ENCODE data around the gene SPATS1.

DNA sequence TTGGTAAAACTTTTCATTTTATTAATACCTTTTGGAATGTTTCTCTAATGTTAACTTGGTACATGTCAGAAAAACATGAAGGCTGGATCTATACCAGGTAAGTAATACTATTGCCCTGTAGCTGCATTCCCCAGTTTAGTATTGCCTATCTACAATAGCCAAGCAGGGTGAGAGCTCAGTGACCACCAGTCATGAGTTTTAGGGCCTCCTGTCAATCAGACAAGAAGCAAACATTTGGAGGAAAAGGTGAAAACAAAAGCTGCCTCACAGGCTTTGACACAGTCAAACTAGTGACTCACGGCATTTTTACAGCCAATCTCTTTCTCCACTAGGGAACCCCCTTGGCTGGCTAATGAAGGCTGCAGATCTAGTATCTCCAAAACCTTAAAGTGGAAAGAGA lies 35.5 kb downstream of the SPATS1 start:
- no peak for TF ChIP-seq EZH2 (IDR thresholded peaks at IDR 0.05; ENCODE audit: borderline replicate concordance, low read length)
- TF ChIP-seq, protein P1, sequence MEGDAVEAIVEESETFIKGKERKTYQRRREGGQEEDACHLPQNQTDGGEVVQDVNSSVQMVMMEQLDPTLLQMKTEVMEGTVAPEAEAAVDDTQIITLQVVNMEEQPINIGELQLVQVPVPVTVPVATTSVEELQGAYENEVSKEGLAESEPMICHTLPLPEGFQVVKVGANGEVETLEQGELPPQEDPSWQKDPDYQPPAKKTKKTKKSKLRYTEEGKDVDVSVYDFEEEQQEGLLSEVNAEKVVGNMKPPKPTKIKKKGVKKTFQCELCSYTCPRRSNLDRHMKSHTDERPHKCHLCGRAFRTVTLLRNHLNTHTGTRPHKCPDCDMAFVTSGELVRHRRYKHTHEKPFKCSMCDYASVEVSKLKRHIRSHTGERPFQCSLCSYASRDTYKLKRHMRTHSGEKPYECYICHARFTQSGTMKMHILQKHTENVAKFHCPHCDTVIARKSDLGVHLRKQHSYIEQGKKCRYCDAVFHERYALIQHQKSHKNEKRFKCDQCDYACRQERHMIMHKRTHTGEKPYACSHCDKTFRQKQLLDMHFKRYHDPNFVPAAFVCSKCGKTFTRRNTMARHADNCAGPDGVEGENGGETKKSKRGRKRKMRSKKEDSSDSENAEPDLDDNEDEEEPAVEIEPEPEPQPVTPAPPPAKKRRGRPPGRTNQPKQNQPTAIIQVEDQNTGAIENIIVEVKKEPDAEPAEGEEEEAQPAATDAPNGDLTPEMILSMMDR (IDR thresholded peaks at IDR 0.05; ENCODE audit: low read length): no peak
